ENCODE data around the gene NOVA1.

Gene NOVA1

GRCh38 chr14:26517771-26518170 is 80.1 kb downstream of the NOVA1 start:
- Histone ChIP-seq H3K9ac (ENCODE audit: low read length) (no peak overlapping the region), H3K36me3 (ENCODE audit: control insufficient read depth, low read depth, low read length) (no peaks in the 10 kb centered on the region), H3K4me1 (ENCODE audit: control insufficient read depth, low read depth, low read length) (peaks cover 4% of the 10 kb centered on the region), H3K27me3 (ENCODE audit: control insufficient read depth, insufficient read depth, low read length) (no peaks in the 10 kb centered on the region), H3K27ac (ENCODE audit: low read length) (no peak overlapping the region), H3K4me3 (ENCODE audit: low read length) (no peak overlapping the region), H3K9me3 (ENCODE audit: control insufficient read depth, low read depth, low read length) (no peaks in the 10 kb centered on the region)

- H3K4me3 ChIP-seq (ENCODE audit: low read length) = no peak overlapping the region
- H3K27me3 ChIP-seq (ENCODE audit: control insufficient read depth, insufficient read depth, low read length) = no peaks in the 10 kb centered on the region
- H3K36me3 ChIP-seq (ENCODE audit: control insufficient read depth, low read depth, low read length) = no peaks in the 10 kb centered on the region
- no peak overlapping the region for H3K9ac ChIP-seq (ENCODE audit: low read length)
- no peaks in the 10 kb centered on the region for H3K9me3 ChIP-seq (ENCODE audit: control insufficient read depth, low read depth, low read length)
- H3K4me1 ChIP-seq (ENCODE audit: control insufficient read depth, low read depth, low read length) = peaks cover 3% of the 10 kb centered on the region
- H3K27ac ChIP-seq (ENCODE audit: low read length) = no peak overlapping the region
These were observed 97.8 kb downstream of the NOVA1 start for GRCh38 chr14:26500028-26500427.

GRCh38 chr14:26499546-26499945 is 98.3 kb downstream of the NOVA1 start:
- H3K27ac ChIP-seq (ENCODE audit: low read length) = no peak overlapping the region
- H3K4me3 ChIP-seq (ENCODE audit: low read length) = no peak overlapping the region
- no peaks in the 10 kb centered on the region for H3K27me3 ChIP-seq (ENCODE audit: control insufficient read depth, insufficient read depth, low read length)
- no peaks in the 10 kb centered on the region for H3K36me3 ChIP-seq (ENCODE audit: control insufficient read depth, low read depth, low read length)
- H3K9ac ChIP-seq (ENCODE audit: low read length) = no peak overlapping the region
- H3K4me1 ChIP-seq (ENCODE audit: control insufficient read depth, low read depth, low read length) = no peaks in the 10 kb centered on the region
- H3K9me3 ChIP-seq (ENCODE audit: control insufficient read depth, low read depth, low read length) = no peaks in the 10 kb centered on the region

- no peaks in the 10 kb centered on the region for H3K27me3 ChIP-seq (ENCODE audit: control insufficient read depth, insufficient read depth, low read length)
- H3K9me3 ChIP-seq (ENCODE audit: control insufficient read depth, low read depth, low read length) = no peaks in the 10 kb centered on the region
- H3K4me1 ChIP-seq (ENCODE audit: control insufficient read depth, low read depth, low read length) = no peaks in the 10 kb centered on the region
- no peak overlapping the region for H3K9ac ChIP-seq (ENCODE audit: low read length)
- H3K4me3 ChIP-seq (ENCODE audit: low read length) = no peak overlapping the region
- no peak overlapping the region for H3K27ac ChIP-seq (ENCODE audit: low read length)
- H3K36me3 ChIP-seq (ENCODE audit: control insufficient read depth, low read depth, low read length) = no peaks in the 10 kb centered on the region
These were observed 110.9 kb downstream of the NOVA1 start for GRCh38 chr14:26486922-26487321.

GRCh38 chr14:26484562-26484961 is 113.3 kb downstream of the NOVA1 start:
- H3K4me3 ChIP-seq (ENCODE audit: low read length) = no peak overlapping the region
- H3K9me3 ChIP-seq (ENCODE audit: control insufficient read depth, low read depth, low read length) = no peaks in the 10 kb centered on the region
- H3K36me3 ChIP-seq (ENCODE audit: control insufficient read depth, low read depth, low read length) = no peaks in the 10 kb centered on the region
- H3K9ac ChIP-seq (ENCODE audit: low read length) = no peak overlapping the region
- H3K4me1 ChIP-seq (ENCODE audit: control insufficient read depth, low read depth, low read length) = no peaks in the 10 kb centered on the region
- H3K27me3 ChIP-seq (ENCODE audit: control insufficient read depth, insufficient read depth, low read length) = no peaks in the 10 kb centered on the region
- no peak overlapping the region for H3K27ac ChIP-seq (ENCODE audit: low read length)

- no peak overlapping the region for H3K4me3 ChIP-seq (ENCODE audit: low read length)
- no peaks in the 10 kb centered on the region for H3K36me3 ChIP-seq (ENCODE audit: control insufficient read depth, low read depth, low read length)
- no peak overlapping the region for H3K27ac ChIP-seq (ENCODE audit: low read length)
- no peaks in the 10 kb centered on the region for H3K9me3 ChIP-seq (ENCODE audit: control insufficient read depth, low read depth, low read length)
- no peak overlapping the region for H3K9ac ChIP-seq (ENCODE audit: low read length)
- H3K4me1 ChIP-seq (ENCODE audit: control insufficient read depth, low read depth, low read length) = no peaks in the 10 kb centered on the region
- H3K27me3 ChIP-seq (ENCODE audit: control insufficient read depth, insufficient read depth, low read length) = no peaks in the 10 kb centered on the region
These were observed 118.9 kb downstream of the NOVA1 start for GRCh38 chr14:26478967-26479366.

- Histone ChIP-seq H3K36me3 (ENCODE audit: control insufficient read depth, low read depth, low read length) (no peaks in the 10 kb centered on the region), H3K4me3 (ENCODE audit: low read length) (no peak overlapping the region), H3K9ac (ENCODE audit: low read length) (no peak overlapping the region), H3K27ac (ENCODE audit: low read length) (no peak overlapping the region), H3K9me3 (ENCODE audit: control insufficient read depth, low read depth, low read length) (no peaks in the 10 kb centered on the region), H3K27me3 (ENCODE audit: control insufficient read depth, insufficient read depth, low read length) (no peaks in the 10 kb centered on the region), H3K4me1 (ENCODE audit: control insufficient read depth, low read depth, low read length) (no peaks in the 10 kb centered on the region)
These were observed 131.0 kb downstream of the NOVA1 start for GRCh38 chr14:26466862-26467261.

GRCh38 chr14:26463136-26463535 is 134.7 kb downstream of the NOVA1 start:
- Histone ChIP-seq H3K27me3 (ENCODE audit: control insufficient read depth, insufficient read depth, low read length) (no peaks in the 10 kb centered on the region), H3K9ac (ENCODE audit: low read length) (no peak overlapping the region), H3K36me3 (ENCODE audit: control insufficient read depth, low read depth, low read length) (no peaks in the 10 kb centered on the region), H3K27ac (ENCODE audit: low read length) (no peak overlapping the region), H3K4me3 (ENCODE audit: low read length) (no peak overlapping the region), H3K4me1 (ENCODE audit: control insufficient read depth, low read depth, low read length) (no peaks in the 10 kb centered on the region), H3K9me3 (ENCODE audit: control insufficient read depth, low read depth, low read length) (no peaks in the 10 kb centered on the region)

GRCh38 chr14:26454105-26454504 is 143.7 kb downstream of the NOVA1 start:
- no peaks in the 10 kb centered on the region for H3K9me3 ChIP-seq (ENCODE audit: control insufficient read depth, low read depth, low read length)
- no peak overlapping the region for H3K4me3 ChIP-seq (ENCODE audit: low read length)

GRCh38 chr14:26448181-26448855 is 149.5 kb downstream of the NOVA1 start:
- Histone ChIP-seq H3K36me3 (ENCODE audit: control insufficient read depth, low read depth, low read length) (no peaks in the 10 kb centered on the region), H3K4me3 (ENCODE audit: low read length) (no peak overlapping the region), H3K4me1 (ENCODE audit: control insufficient read depth, low read depth, low read length) (no peaks in the 10 kb centered on the region), H3K27ac (ENCODE audit: low read length) (no peak overlapping the region), H3K9ac (ENCODE audit: low read length) (no peak overlapping the region), H3K27me3 (ENCODE audit: control insufficient read depth, insufficient read depth, low read length) (no peaks in the 10 kb centered on the region), H3K9me3 (ENCODE audit: control insufficient read depth, low read depth, low read length) (no peaks in the 10 kb centered on the region)

More at GRCh38 chr14:26454105-26454504, 143.7 kb downstream of the NOVA1 start:
- H3K27ac ChIP-seq (ENCODE audit: low read length) = no peak overlapping the region
- H3K36me3 ChIP-seq (ENCODE audit: control insufficient read depth, low read depth, low read length) = no peaks in the 10 kb centered on the region
- H3K27me3 ChIP-seq (ENCODE audit: control insufficient read depth, insufficient read depth, low read length) = no peaks in the 10 kb centered on the region
- no peak overlapping the region for H3K9ac ChIP-seq (ENCODE audit: low read length)
- H3K4me1 ChIP-seq (ENCODE audit: control insufficient read depth, low read depth, low read length) = no peaks in the 10 kb centered on the region

GRCh38 chr14:26444822-26445221 is 153.0 kb downstream of the NOVA1 start:
- Histone ChIP-seq H3K27me3 (ENCODE audit: control insufficient read depth, insufficient read depth, low read length) (no peaks in the 10 kb centered on the region), H3K36me3 (ENCODE audit: control insufficient read depth, low read depth, low read length) (no peaks in the 10 kb centered on the region), H3K27ac (ENCODE audit: low read length) (no peak overlapping the region), H3K9me3 (ENCODE audit: control insufficient read depth, low read depth, low read length) (no peaks in the 10 kb centered on the region), H3K4me3 (ENCODE audit: low read length) (no peak overlapping the region), H3K9ac (ENCODE audit: low read length) (no peak overlapping the region), H3K4me1 (ENCODE audit: control insufficient read depth, low read depth, low read length) (no peaks in the 10 kb centered on the region)

- no peak overlapping the region for H3K4me3 ChIP-seq (ENCODE audit: low read length)
- H3K27me3 ChIP-seq (ENCODE audit: control insufficient read depth, insufficient read depth, low read length) = no peaks in the 10 kb centered on the region
- no peak overlapping the region for H3K9ac ChIP-seq (ENCODE audit: low read length)
- H3K4me1 ChIP-seq (ENCODE audit: control insufficient read depth, low read depth, low read length) = no peaks in the 10 kb centered on the region
- no peaks in the 10 kb centered on the region for H3K9me3 ChIP-seq (ENCODE audit: control insufficient read depth, low read depth, low read length)
- H3K36me3 ChIP-seq (ENCODE audit: control insufficient read depth, low read depth, low read length) = no peaks in the 10 kb centered on the region
- H3K27ac ChIP-seq (ENCODE audit: low read length) = no peak overlapping the region
These were observed 154.2 kb downstream of the NOVA1 start for GRCh38 chr14:26443654-26444053.
